H9 (cell line): ENCODE data around the gene BMP7. TPM values are rescaled to one million over a fixed set of nuclear protein-coding genes. Genes with fewer than 3 reads are reported as not detected.

ENCODE experiments used
- DNase-seq: peaks from one replicate; pipeline ENCODE4 v3.0.0-alpha.2; 2017
- H2AFZ ChIP-seq: one replicate; pipeline ENCODE4 v1.6.1; 2013; ENCODE audit warnings: mild to moderate bottlenecking, low read length, control low read depth, moderate library complexity
- H2AK5ac ChIP-seq: 2 replicates; pipeline ENCODE4 v1.6.1; 2013; ENCODE audit warnings: low read length, control low read depth, mixed read lengths; ENCODE audit not compliant: insufficient read length
- H2BK120ac ChIP-seq: one replicate; pipeline ENCODE4 v1.6.1; 2013; ENCODE audit warnings: low read depth, mild to moderate bottlenecking, low read length, control low read depth, inconsistent platforms; ENCODE audit not compliant: poor library complexity, severe bottlenecking
- H2BK12ac ChIP-seq: 2 replicates; pipeline ENCODE4 v1.6.1; 2013; ENCODE audit warnings: low read length, control low read depth, mixed read lengths, low read depth; ENCODE audit not compliant: insufficient read length
- H2BK15ac ChIP-seq: 2 replicates; pipeline ENCODE4 v1.6.1; 2013; ENCODE audit warnings: low read depth, low read length, control low read depth
- H2BK20ac ChIP-seq: one replicate; pipeline ENCODE4 v1.6.1; 2013; ENCODE audit warnings: low read depth, mild to moderate bottlenecking, low read length, control low read depth, inconsistent platforms; ENCODE audit not compliant: poor library complexity, severe bottlenecking
- H2BK5ac ChIP-seq: 2 replicates; pipeline ENCODE4 v1.6.1; 2013; ENCODE audit warnings: low read length, control low read depth, mixed read lengths; ENCODE audit not compliant: insufficient read length
- H3K14ac ChIP-seq: 2 replicates; pipeline ENCODE4 v1.6.1; 2013; ENCODE audit warnings: low read length, control low read depth; ENCODE audit not compliant: insufficient read depth
- H3K18ac ChIP-seq: 2 replicates; pipeline ENCODE4 v1.6.1; 2013; ENCODE audit warnings: low read depth, mild to moderate bottlenecking, mixed read lengths, low read length, control low read depth; ENCODE audit not compliant: insufficient read length
- H3K23ac ChIP-seq: 2 replicates; pipeline ENCODE4 v1.6.1; 2013; ENCODE audit warnings: low read length, control low read depth, mixed read lengths, low read depth; ENCODE audit not compliant: insufficient read length
- H3K23me2 ChIP-seq: 2 replicates; pipeline ENCODE4 v1.6.1; 2013; ENCODE audit warnings: low read depth, mild to moderate bottlenecking, mixed read lengths, low read length, control low read depth; ENCODE audit not compliant: insufficient read length, poor library complexity, severe bottlenecking
- H3K27ac ChIP-seq: 2 replicates; pipeline ENCODE4 v1.5.1; 2013; ENCODE audit warnings: low read length, control low read depth, mixed read lengths, low read depth; ENCODE audit not compliant: insufficient read length
- H3K27me3 ChIP-seq: 2 replicates; pipeline ENCODE4 v1.6.1; 2013; ENCODE audit warnings: low read length, control low read depth, inconsistent platforms; ENCODE audit not compliant: insufficient read depth
- H3K4ac ChIP-seq: 2 replicates; pipeline ENCODE4 v1.6.1; 2013; ENCODE audit warnings: low read depth, mild to moderate bottlenecking, control low read depth, inconsistent platforms, low read length, moderate library complexity
- H3K4me1 ChIP-seq: 2 replicates; pipeline ENCODE4 v1.6.1; 2013; ENCODE audit warnings: low read length, control low read depth, inconsistent platforms; ENCODE audit not compliant: insufficient read depth
- H3K4me2 ChIP-seq: 2 replicates; pipeline ENCODE4 v1.6.1; 2013; ENCODE audit warnings: low read length, control low read depth, mixed read lengths; ENCODE audit not compliant: insufficient read length, insufficient read depth
- H3K56ac ChIP-seq: 2 replicates; pipeline ENCODE4 v1.6.1; 2013; ENCODE audit warnings: low read depth, mild to moderate bottlenecking, mixed read lengths, low read length, control low read depth; ENCODE audit not compliant: insufficient read length
- H3K79me1 ChIP-seq: 2 replicates; pipeline ENCODE4 v1.6.1; 2013; ENCODE audit warnings: low read depth, mild to moderate bottlenecking, moderate library complexity, low read length, control low read depth, inconsistent platforms; ENCODE audit not compliant: insufficient read depth, poor library complexity, severe bottlenecking
- H3K79me2 ChIP-seq: 2 replicates; pipeline ENCODE4 v1.6.1; 2013; ENCODE audit warnings: low read length, control low read depth, inconsistent platforms; ENCODE audit not compliant: insufficient read depth
- H3K9ac ChIP-seq: 2 replicates; pipeline ENCODE4 v1.6.1; 2013; ENCODE audit warnings: low read length, control low read depth, mixed read lengths; ENCODE audit not compliant: insufficient read length; ENCODE audit errors: extremely low read depth
- H3K9me3 ChIP-seq: one replicate; pipeline ENCODE4 v1.6.1; 2013; ENCODE audit warnings: low read depth, low read length, inconsistent platforms; ENCODE audit not compliant: control insufficient read depth
- H3T11ph ChIP-seq: one replicate; pipeline ENCODE4 v1.6.1; 2013; ENCODE audit warnings: mild to moderate bottlenecking, low read length, control low read depth, inconsistent platforms
- H4K20me1 ChIP-seq: one replicate; pipeline ENCODE4 v1.6.1; 2013; ENCODE audit not compliant: control insufficient read depth, insufficient read length, insufficient read depth
- H4K5ac ChIP-seq: 2 replicates; pipeline ENCODE4 v1.6.1; 2013; ENCODE audit warnings: low read depth, mild to moderate bottlenecking, mixed read lengths, low read length, control low read depth; ENCODE audit not compliant: insufficient read length
- H4K8ac ChIP-seq: replicated peaks from 2 replicates; pipeline ENCODE4 v1.6.1; 2013; ENCODE audit warnings: low read length, control low read depth, mixed read lengths, low read depth; ENCODE audit not compliant: insufficient read length
- H4K91ac ChIP-seq: 2 replicates; pipeline ENCODE4 v1.6.1; 2013; ENCODE audit warnings: low read depth, mild to moderate bottlenecking, moderate library complexity, mixed read lengths, low read length, control low read depth; ENCODE audit not compliant: insufficient read length
- H3K27ac Mint-ChIP-seq, 3 experiments: 2 replicates in 2 of 3; 3 replicates in 1 of 3; pipeline ENCODE4 v1.8.0; 2020 to 2021; ENCODE audit warnings: mixed read lengths in 3 of 3, mild to moderate bottlenecking in 1 of 3, moderate library complexity in 1 of 3
- H3K27me3 Mint-ChIP-seq: 2 replicates; pipeline ENCODE4 v1.8.0; 2021; ENCODE audit warnings: low read depth, mild to moderate bottlenecking, moderate library complexity, mixed read lengths
- H3K36me3 Mint-ChIP-seq, 3 experiments: 2 replicates in 2 of 3; 3 replicates in 1 of 3; pipeline ENCODE4 v1.8.0; 2020 to 2021; ENCODE audit warnings: low read depth in 3 of 3, mixed read lengths in 3 of 3; ENCODE audit not compliant: insufficient read depth in 1 of 3
- H3K4me1 Mint-ChIP-seq, 2 experiments: 2 replicates each; pipeline ENCODE4 v1.8.0; 2020; ENCODE audit warnings: mixed read lengths in 2 of 2
- H3K4me3 Mint-ChIP-seq, 2 experiments: 2 replicates in 1 of 2; 3 replicates in 1 of 2; pipeline ENCODE4 v1.8.0; 2020 to 2021; ENCODE audit warnings: mild to moderate bottlenecking in 2 of 2, mixed read lengths in 2 of 2, moderate library complexity in 1 of 2
- H3K9me3 Mint-ChIP-seq, 2 experiments: 2 replicates in 1 of 2; 3 replicates in 1 of 2; pipeline ENCODE4 v1.8.0; 2020; ENCODE audit warnings: mild to moderate bottlenecking in 2 of 2, mixed read lengths in 2 of 2, moderate library complexity in 1 of 2
- CTCF ChIP-seq: fragments of 200-600 bp; sonication (generic); conservative IDR thresholded peaks from 3 replicates; pipeline ENCODE4 v1.8.0; 2021; ENCODE audit warnings: antibody characterized with exemption, mild to moderate bottlenecking
- WGBS: extraction: QIAGEN DNeasy Blood & Tissue Kit; methylation state at CpG from one replicate; pipeline ENCODE4 v1.1.7; 2013; ENCODE audit warnings: missing lambda C conversion rate, low lambda C conversion rate, mixed read lengths; ENCODE audit not compliant: insufficient read length; ENCODE audit errors: extremely low coverage; 5-methylcytosine and 5-hydroxymethylcytosine counted together
- total RNA-seq: library from RNA; stranded (reverse); gene quantifications from 2 replicates; pipeline ENCODE4 v1.2.1, GENCODE V29; 2021

BMP7 gene
- total RNA-seq, 1 experiment from 2014 or later, result 17.7 TPM

- H3K4me3 Mint-ChIP-seq, result no peak overlapping the region
- Histone ChIP-seq H3K27me3 (no peaks in the 10 kb centered on the region; the same call in 1 of the 2 replicates), H3K18ac (no peak overlapping the region), H2AK5ac (no peak overlapping the region), H2BK20ac (no peak overlapping the region), H3K56ac (no peak overlapping the region), H3K9ac (no peak overlapping the region), H3K23ac (no peak overlapping the region), H3K4ac (no peak overlapping the region), H3T11ph (no peak overlapping the region), H2BK120ac (no peak overlapping the region), H3K14ac (no peak overlapping the region), H4K8ac (no peak overlapping the region), H3K79me2 (no peaks in the 10 kb centered on the region), H2BK5ac (no peak overlapping the region), H3K79me1 (no peaks in the 10 kb centered on the region), H3K9me3 (no peaks in the 10 kb centered on the region), H4K20me1 (no peaks in the 10 kb centered on the region), H3K23me2 (no peaks in the 10 kb centered on the region), H3K4me1 (no peaks in the 10 kb centered on the region), H2BK15ac (no peak overlapping the region), H4K5ac (no peak overlapping the region), H3K27ac (no peak overlapping the region), H3K4me2 (no peak overlapping the region), H2AFZ (no peak overlapping the region), H2BK12ac (no peak overlapping the region), H4K91ac (no peak overlapping the region)
- no peak for TF ChIP-seq CTCF
- H3K9me3 Mint-ChIP-seq, result peaks cover 8 to 9% of the 10 kb centered on the region in 2 experiments
- peaks cover 20 to 36% of the 10 kb centered on the region in 2 experiments for H3K4me1 Mint-ChIP-seq
- peaks cover 3 to 8% (median 4%) of the 10 kb centered on the region in 3 experiments; a peak in 4 of 7 replicates for H3K36me3 Mint-ChIP-seq
- H3K27me3 Mint-ChIP-seq, result peaks cover 6% of the 10 kb centered on the region
- no CpG with 5 or more reads among the region's 16 CpGs for WGBS
- no peak overlapping the region for H3K27ac Mint-ChIP-seq
- DNase-seq, result no peak
Observed at GRCh38 chr20:57159945-57160610, 106.4 kb downstream of the BMP7 start.
